Activated CD8-positive, alpha-beta memory T cell treated with anti-CD3 and anti-CD28 coated beads, Interleukin-2, amount 50 U/mL, for 4 hours (primary cell): Measurements from ENCODE around the gene BRD7.
A peak's percentile ranks its signal among the peaks of the same experiment; 100 is the strongest.

ENCODE experiments used
- DNase-seq: peaks from one replicate; pipeline ENCODE4 v3.0.0-alpha.2; 2020

Gene BRD7

DNA sequence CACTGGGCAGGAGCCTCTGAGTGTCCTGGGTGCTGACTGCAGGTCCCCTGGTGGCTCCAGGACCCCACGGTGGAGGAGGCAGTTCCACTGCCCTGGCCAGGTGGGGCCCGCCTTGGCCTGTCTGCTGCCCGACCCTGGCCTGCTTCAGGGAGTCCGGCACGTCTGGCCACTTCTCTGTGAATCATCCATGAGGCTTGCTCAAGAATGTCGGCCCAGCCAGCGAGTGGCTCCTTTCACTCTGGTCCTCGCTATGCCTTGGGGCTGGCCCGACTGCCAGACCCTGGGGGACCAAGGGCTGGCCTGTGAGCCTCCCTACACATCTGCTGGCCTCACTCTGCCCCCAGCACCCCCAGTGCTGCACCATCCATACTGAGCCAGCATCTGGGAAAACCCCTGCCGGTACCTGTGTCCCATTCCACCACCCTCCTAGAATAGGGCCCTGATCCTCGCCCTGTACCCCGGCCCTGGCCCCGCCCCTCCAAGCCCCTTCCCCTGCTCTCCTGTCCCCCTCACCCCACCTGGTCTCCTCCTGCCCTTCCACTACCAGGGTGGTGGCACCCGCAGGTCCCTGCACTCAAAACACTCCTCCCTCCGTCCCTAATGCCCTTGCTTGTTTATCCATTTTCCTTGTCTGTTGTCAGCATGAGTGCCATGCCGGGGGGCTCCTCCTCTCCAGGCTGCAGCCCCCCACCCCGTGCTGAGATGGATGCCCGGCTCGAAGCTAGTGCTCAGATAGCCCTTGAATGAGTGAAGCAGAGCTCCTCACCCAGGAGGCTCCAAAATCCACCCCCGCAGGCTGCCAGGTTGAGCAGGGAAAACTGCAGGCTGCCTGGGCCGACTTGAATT lies 66.9 kb downstream of the BRD7 start:
- peak; percentile 8 for DNase-seq

DNA sequence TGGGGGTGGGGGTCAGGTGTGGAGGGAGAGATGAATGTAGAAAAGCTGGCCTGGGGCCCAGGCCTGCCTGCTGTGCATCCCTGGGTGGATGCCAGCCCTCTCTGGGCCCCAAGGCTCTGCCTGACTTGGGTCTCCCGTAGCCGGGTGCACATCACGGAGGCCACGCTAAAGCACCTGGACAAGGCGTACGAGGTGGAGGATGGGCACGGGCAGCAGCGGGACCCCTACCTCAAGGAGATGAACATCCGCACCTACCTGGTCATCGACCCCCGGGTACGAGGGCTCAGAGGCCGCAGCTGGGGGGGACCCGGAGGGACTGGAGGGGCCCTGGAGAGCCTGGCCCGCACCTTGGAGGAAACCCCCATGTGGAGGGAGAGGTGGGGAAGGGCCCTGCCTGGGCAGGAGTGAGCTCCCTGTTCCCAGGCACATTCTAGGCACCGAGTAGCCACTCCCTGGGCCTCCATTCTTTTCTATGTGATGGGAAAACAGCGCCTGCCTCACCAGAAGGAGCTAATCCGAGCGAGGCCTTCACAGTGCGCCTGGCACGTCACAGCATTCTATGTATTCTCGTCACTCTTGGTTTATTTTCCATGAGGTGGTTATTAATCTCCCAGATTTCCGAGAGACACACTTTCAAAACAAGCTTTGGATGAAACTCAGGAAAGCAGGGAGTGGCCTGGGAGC lies 67.7 kb downstream of the BRD7 start:
- no peak for DNase-seq

DNA sequence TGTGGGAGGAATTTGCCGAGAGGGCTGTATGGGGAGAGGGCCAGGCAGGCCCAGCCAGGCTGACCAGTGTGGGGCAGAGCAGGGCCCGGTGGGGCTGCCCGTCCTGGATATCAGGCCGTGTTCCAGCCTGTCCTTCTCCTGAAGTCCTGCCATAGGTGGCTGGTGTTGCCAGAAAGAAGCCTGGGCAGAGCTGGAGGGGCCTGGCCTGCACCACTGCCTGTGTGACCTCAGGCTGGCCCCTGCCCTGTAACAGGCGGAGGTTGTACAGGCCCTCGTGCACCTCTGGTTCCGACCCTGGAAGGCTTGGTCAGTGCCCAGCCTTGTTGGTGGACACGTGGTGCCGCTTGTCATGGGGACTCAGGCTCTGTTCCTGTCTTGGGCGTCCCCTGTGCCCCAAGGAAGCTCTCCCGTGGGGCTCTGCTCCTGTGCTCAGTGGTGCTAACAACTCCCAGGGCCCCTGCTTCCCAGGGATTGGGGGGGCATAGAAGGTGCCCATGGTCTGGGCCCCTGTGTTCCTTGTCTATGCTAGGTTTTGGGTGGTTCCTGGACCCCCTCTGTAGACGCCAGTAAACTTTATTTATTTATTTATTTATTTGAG lies 69.2 kb downstream of the BRD7 start:
- DNase-seq = no peak

DNA sequence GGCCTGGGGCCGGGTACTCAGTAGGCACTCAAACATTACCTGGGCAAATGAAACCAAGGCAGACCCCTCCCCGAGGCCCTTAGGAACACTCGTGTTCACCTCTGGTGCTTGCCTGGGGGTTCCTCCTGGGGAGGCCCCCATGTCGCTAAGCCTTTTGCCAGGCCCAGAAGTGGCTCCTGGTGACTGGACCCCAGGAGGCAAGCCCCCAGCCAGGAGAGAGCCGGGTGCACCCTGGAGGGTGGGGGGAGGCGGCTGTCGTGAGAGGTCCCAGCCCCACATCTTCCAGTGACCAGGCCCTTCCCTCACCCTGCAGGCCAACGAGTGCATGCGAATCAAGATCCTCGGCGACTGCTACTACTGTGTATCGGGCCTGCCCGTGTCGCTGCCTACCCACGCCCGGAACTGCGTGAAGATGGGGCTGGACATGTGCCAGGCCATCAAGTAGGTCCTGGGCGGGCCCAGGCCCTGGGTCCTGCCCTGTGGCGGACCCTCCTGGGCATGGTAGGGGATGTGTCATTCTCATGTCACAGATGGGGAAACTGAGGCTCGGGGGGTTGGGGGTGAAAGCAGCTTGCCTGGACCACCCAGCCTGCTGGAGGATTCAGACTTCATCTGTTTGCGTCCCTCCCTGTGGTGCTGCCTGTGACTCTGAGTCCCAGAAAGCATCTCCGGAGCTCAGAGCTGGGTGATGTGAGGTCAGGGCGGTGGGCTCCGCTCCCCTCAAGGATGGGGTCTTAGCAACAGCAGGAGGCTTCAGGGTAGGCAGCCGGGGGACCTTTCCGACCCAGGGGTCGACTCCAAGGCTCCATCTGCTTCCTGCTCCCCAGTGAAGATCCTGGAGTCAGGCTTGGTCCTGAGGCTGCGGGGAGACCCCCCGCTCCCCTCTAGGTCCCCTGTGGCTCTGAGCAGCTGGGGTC lies 69.9 kb downstream of the BRD7 start:
- no peak for DNase-seq

DNA sequence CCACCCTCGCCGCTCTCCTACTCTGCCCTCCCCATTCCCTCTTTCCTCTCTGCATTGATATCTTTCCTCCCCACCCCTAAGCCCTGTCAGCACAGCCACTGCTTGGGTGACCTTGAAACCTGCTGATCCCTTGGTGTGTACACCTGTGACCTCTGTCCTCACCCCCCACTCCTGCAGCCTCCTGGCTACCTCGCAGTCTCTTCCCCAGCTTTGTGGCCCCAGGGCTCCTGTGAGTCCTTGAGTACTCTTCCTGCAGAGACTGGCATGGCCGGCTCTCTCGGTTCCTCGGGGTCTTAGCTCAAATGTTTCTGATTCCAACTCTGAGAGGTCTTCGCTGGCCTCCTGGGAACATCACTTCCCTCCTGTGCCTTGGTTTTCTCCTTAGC lies 70.7 kb downstream of the BRD7 start:
- DNase-seq = no peak

DNA sequence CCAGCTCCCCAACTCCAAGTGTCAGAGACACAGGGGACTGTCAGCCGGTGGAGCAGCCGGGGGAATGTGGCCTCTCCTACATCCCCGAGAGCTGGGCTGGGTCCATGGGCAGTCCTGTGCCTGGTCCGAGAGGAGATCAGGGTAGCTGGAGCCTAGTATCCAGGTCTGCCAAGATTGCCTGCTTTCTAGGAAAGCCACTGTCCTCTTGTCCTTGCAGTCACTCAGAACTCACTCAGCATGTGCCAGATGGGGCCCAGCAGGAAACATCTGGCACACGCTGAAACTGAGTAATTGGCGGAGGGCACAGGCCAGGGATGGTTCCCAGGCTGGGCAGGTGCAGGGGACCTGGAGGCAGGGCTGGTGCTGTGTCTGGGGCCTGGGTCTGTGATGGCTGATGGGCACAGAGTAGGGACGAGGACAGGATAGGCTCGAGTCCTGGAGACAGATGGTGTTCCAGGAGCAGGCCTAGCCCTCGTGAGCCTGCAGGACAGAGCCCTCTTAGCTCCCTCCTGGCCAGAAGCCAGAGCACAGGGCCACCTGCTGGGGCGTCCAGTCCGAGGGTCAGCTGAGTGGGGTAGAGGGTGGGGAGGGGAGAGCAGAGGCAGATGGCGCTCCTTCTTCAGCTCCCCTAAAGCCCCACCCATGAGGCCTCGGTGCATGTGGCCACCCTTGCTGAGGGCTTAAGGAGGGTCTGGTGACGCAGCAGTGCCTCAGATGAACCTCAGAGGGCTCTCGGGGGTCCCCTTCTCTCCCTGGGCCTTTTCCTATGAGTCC lies 71.3 kb downstream of the BRD7 start:
- no peak for DNase-seq

GRCh38 chr16:50296807-50297206 lies 72.0 kb downstream of the BRD7 start:
- DNase-seq = no peak

- no peak for DNase-seq
Observed at GRCh38 chr16:50295541-50296132, 73.2 kb downstream of the BRD7 start.

DNA sequence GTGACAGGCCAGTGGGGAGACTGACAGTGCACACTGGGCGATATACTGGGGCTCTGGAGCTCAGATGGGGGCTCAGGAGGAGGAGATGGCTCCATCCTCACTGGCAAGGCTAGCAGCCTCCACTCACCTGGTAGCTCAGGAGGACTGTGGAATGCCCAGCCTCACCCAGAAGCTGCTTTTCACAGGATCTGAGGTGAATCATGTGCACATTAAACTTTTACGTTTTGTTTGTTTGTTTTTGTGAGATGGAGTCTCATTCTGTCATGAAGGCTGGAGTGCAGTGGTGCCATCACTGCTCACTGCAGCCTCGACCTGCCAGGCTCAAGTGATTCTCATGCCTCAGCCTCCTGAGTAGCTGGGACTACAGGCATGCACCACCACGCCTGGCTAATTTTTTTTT lies 73.8 kb downstream of the BRD7 start:
- no peak for DNase-seq

- DNase-seq = no peak
Observed at GRCh38 chr16:50293994-50294855, 74.6 kb downstream of the BRD7 start.

DNA sequence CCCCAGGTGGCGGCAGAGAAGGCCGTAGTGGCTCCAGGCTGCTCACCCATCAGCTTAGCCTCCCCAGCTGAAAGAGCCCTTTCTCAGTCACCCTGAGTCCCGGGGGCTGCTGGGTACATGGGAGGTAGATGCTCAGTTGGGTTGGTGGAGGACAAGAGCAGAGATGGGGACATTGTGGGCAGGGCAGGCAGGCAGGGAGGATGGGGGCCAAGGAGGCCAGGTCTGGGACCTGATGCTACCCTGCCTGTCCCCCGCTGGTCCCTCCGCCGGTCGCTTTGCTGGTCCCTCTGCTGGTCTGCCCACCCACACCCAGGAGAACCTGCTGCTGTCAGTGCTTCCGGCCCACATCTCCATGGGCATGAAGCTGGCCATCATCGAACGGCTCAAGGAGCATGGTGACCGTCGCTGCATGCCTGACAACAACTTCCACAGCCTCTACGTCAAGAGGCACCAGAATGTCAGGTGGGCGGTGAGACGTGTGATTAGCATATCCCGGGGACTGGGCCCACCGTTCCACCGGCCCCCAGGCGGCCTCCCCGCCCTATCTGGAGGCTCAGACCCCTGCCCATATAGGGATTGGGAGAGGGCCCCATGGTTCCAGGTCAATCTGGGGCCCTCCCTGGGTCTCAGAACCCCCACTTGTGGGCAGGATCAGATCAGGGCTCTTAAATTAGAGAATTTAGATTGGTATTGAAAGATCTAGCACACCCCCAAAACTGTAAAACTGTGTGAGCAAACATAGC lies 75.6 kb downstream of the BRD7 start:
- no peak for DNase-seq

GRCh38 chr16:50292566-50292948 lies 76.2 kb downstream of the BRD7 start:
- no peak for DNase-seq

DNA sequence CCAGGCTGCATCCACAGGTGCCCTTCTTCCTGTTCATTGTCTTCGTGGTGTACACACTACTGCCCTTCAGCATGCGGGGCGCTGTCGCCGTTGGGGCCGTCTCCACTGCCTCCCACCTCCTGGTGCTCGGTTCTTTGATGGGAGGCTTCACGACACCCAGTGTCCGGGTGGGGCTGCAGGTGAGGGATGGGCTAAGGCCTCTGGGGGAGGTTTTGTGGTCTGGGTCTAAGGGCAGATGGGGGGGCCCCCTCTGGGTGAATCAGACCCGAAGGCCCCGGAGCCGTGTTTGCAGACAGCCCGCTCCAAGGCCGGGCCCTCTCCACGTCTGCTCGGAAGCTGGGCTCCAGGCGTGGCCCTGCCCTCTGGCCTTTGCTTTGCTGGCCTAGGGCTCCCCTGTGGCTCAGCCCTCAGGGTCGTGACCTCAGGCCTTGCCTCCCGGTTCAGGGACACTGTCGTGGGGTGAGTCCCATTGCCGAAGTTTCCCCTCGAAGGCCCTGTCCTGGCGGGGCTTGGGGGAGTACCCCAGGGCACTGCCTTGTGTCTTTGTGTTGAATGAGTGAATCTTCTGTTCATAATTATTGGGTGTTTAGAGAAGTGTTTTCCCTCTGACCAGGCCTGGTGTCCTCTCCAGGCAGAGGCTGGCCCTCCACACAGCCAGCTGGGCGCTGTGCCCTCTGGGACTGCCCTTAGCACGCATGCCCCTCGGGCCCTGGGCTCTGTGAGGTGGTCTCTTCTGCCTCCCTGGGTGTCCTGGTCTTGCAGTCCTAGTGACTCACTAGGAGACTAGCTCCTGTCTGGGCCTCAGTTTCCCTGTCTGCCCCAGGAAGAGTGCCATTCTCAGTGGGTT lies 76.8 kb downstream of the BRD7 start:
- DNase-seq = no peak

DNA sequence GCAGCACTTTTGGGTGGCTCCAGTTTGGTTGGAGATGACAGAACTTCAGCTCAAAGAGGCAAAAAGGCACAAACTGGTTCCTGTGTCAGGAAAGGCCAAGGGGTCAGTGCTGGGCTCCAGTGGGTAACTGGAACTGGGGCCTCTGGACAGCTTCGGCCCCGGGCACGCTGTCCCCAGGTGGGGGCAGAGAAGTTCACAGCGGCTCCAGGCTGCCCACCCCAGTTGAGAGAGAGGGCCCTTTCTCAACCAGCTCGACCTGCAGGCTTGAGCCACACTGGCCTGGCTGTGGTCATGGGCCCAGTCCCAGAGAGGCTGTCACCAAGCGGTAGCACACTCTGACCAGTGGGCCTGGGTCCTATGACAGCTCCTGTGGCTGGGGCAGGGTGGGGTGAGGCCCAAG lies 77.9 kb downstream of the BRD7 start:
- DNase-seq = no peak

- DNase-seq = no peak
Observed at GRCh38 chr16:50289950-50290764, 78.6 kb downstream of the BRD7 start.

DNA sequence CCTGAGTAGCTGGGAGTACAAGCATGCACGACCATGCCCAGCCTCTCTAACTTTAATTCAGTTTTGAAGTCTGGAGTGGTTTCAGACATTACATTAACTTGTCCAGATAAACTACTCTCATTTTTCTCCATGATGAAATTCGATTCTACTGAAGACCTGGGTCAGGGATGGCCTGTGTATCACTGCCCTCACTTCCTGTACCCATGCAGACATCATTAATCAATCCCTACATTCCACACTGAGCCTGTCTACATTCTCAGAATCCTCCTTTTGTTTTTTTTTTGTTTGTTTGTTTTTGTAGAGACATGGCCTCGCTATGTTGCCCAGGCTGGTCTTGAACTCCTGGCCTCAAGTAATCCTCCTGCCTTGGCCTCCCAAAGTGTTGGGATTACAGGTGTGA lies 79.9 kb downstream of the BRD7 start:
- DNase-seq = no peak

GRCh38 chr16:50288026-50288425 lies 80.8 kb downstream of the BRD7 start:
- no peak for DNase-seq

DNA sequence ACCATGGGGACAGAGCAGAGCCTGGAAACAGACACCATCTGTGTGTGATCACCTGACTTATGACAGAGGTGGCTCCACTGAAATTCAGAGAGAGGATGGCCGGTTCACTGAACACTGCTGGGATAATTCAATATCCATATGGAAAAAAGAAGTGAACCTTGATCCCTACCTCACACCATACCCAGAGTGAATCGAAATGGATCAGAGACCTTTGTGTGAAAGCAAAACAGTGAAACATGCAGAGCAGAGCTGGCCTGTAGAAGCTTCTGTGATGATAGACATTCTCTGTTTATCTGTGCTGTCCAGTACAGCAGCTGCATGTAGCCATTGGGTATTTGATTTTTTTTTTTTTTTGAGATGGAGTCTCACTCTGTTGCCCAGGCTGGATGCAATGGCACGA lies 82.1 kb downstream of the BRD7 start:
- DNase-seq = no peak
